Loucy (cell line): ENCODE measurements around the gene NFIX.

ENCODE experiments used
- H2AFZ ChIP-seq: fragments of 200-600 bp; sonication (generic); 2 replicates; pipeline ENCODE4 v1.6.0; 2016; ENCODE audit warnings: antibody characterized with exemption, mild to moderate bottlenecking, low read length, moderate library complexity
- H3F3A ChIP-seq: fragments of 200-600 bp; 2 replicates; pipeline ENCODE4 v1.6.0; 2016; ENCODE audit warnings: antibody characterized with exemption, low read depth, mild to moderate bottlenecking
- H3K27me3 ChIP-seq: fragments of 200-600 bp; sonication (generic); 2 replicates; pipeline ENCODE4 v1.6.1; 2014; ENCODE audit warnings: low read length, mild to moderate bottlenecking; ENCODE audit not compliant: insufficient read depth, poor library complexity, severe bottlenecking
- H3K36me3 ChIP-seq: fragments of 200-600 bp; sonication (generic); 2 replicates; pipeline ENCODE4 v1.6.1; 2016; ENCODE audit warnings: low read length; ENCODE audit not compliant: insufficient read depth
- H3K4me1 ChIP-seq: fragments of 200-600 bp; sonication (generic); 2 replicates; pipeline ENCODE4 v1.5.1; 2014; ENCODE audit warnings: low read length, mild to moderate bottlenecking; ENCODE audit not compliant: insufficient read depth, poor library complexity, severe bottlenecking
- H3K4me2 ChIP-seq: fragments of 200-600 bp; sonication (generic); 2 replicates; pipeline ENCODE4 v1.6.0; 2014; ENCODE audit warnings: antibody characterized with exemption, low read length, low read depth, mild to moderate bottlenecking; ENCODE audit not compliant: poor library complexity, severe bottlenecking
- H3K4me3 ChIP-seq: fragments of 200-600 bp; sonication (generic); 2 replicates; pipeline ENCODE4 v1.5.1; 2014; ENCODE audit warnings: low read length, mild to moderate bottlenecking, mixed read lengths; ENCODE audit not compliant: poor library complexity, severe bottlenecking
- H3K79me2 ChIP-seq: fragments of 200-600 bp; sonication (generic); 2 replicates; pipeline ENCODE4 v1.6.1; 2014; ENCODE audit warnings: low read length; ENCODE audit not compliant: insufficient read depth
- H3K9ac ChIP-seq: fragments of 200-600 bp; sonication (generic); 2 replicates; pipeline ENCODE4 v1.6.0; 2014; ENCODE audit warnings: mild to moderate bottlenecking, low read depth, low read length, moderate library complexity; ENCODE audit not compliant: poor library complexity, severe bottlenecking
- H3K9me2 ChIP-seq: fragments of 200-600 bp; sonication (generic); replicated peaks from 2 replicates; pipeline ENCODE4 v1.6.1; 2016; ENCODE audit warnings: low read depth, low read length, mixed read lengths
- H3K9me3 ChIP-seq: fragments of 200-600 bp; sonication (generic); 2 replicates; pipeline ENCODE4 v1.6.1; 2014; ENCODE audit warnings: mild to moderate bottlenecking, antibody characterized with exemption, low read length, low read depth; ENCODE audit not compliant: insufficient read depth
- H4K20me1 ChIP-seq: fragments of 200-600 bp; sonication (generic); 2 replicates; pipeline ENCODE4 v1.6.0; 2014; ENCODE audit warnings: antibody characterized with exemption, low read length, mild to moderate bottlenecking; ENCODE audit not compliant: insufficient read depth, poor library complexity, severe bottlenecking
- CTCF ChIP-seq: fragments of 200-600 bp; sonication (generic); conservative IDR thresholded peaks from 2 replicates; pipeline ENCODE4 v1.5.1; 2014; ENCODE audit warnings: mild to moderate bottlenecking, antibody characterized with exemption, low read length
- EZH2phosphoT487 ChIP-seq: fragments of 200-600 bp; IDR thresholded peaks from 2 replicates; pipeline ENCODE4 v1.6.1; 2018; ENCODE audit warnings: antibody characterized with exemption, mild to moderate bottlenecking, moderate library complexity, borderline replicate concordance

Gene NFIX

GRCh38 chr19:13083627-13084026 lies 88.4 kb downstream of the NFIX start:
- no peak overlapping the region for H3K4me2 ChIP-seq
- H3K79me2 ChIP-seq: no peaks in the 10 kb centered on the region
- H3F3A ChIP-seq: no peaks in the 10 kb centered on the region
- no peaks in the 10 kb centered on the region for H3K27me3 ChIP-seq
- no peaks in the 10 kb centered on the region for H3K9me2 ChIP-seq
- no peak for TF ChIP-seq CTCF
- no peak for TF ChIP-seq EZH2phosphoT487
- H3K4me1 ChIP-seq: peaks cover 3% of the 10 kb centered on the region
- H3K4me3 ChIP-seq: no peak overlapping the region
- no peak overlapping the region for H3K9ac ChIP-seq
- no peak overlapping the region for H2AFZ ChIP-seq
- H3K9me3 ChIP-seq: no peaks in the 10 kb centered on the region
- H3K36me3 ChIP-seq: no peaks in the 10 kb centered on the region
- H4K20me1 ChIP-seq: no peaks in the 10 kb centered on the region

DNA sequence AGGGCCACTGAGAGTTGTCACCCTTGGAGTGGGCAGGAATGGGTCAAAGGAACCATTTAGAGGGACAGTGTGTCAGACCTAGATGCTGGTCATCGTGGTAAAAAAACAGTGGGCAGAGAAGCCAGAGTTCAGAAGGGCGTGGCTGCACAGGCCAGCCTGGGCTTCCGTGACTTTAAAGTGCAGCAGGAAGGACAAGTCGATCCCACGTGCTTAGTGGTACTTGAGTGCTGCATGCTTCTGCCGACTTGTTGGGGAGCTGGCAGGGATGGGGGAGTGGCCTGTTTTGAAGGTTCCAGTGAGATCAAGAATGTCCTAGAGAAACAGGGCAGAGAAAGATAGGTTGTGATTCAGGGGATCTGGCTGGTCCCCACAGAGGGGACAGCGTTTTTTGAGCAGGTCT lies 90.4 kb downstream of the NFIX start:
- H3K4me3 ChIP-seq: no peak overlapping the region
- no peaks in the 10 kb centered on the region for H3K36me3 ChIP-seq
- no peak overlapping the region for H3K9ac ChIP-seq
- H2AFZ ChIP-seq: no peak overlapping the region
- no peak overlapping the region for H3K4me2 ChIP-seq
- no peaks in the 10 kb centered on the region for H3K79me2 ChIP-seq
- H3K9me3 ChIP-seq: no peaks in the 10 kb centered on the region
- H3F3A ChIP-seq: no peaks in the 10 kb centered on the region
- TF ChIP-seq CTCF: no peak
- no peak for TF ChIP-seq EZH2phosphoT487
- no peaks in the 10 kb centered on the region for H4K20me1 ChIP-seq
- H3K27me3 ChIP-seq: no peaks in the 10 kb centered on the region
- no peaks in the 10 kb centered on the region for H3K9me2 ChIP-seq
- no peaks in the 10 kb centered on the region for H3K4me1 ChIP-seq

GRCh38 chr19:13086341-13086740 lies 91.1 kb downstream of the NFIX start:
- H3K36me3 ChIP-seq: no peaks in the 10 kb centered on the region
- H4K20me1 ChIP-seq: no peaks in the 10 kb centered on the region
- H3K4me1 ChIP-seq: no peaks in the 10 kb centered on the region
- no peaks in the 10 kb centered on the region for H3K79me2 ChIP-seq
- no peaks in the 10 kb centered on the region for H3K27me3 ChIP-seq
- H3K9me3 ChIP-seq: no peaks in the 10 kb centered on the region
- no peak overlapping the region for H3K4me3 ChIP-seq
- no peak overlapping the region for H2AFZ ChIP-seq
- no peaks in the 10 kb centered on the region for H3F3A ChIP-seq
- no peaks in the 10 kb centered on the region for H3K9me2 ChIP-seq
- H3K9ac ChIP-seq: no peak overlapping the region
- TF ChIP-seq CTCF (no peak), EZH2phosphoT487 (no peak)
- H3K4me2 ChIP-seq: no peak overlapping the region
